Measurements from ENCODE around the gene FSTL4. TPM values are rescaled to one million over a fixed set of nuclear protein-coding genes. Genes with fewer than 3 reads are reported as not detected.

FSTL4 gene
- total RNA-seq, 4 donors from 2014 or later = 5.1 to 8.3 (median 6.0) TPM

GRCh38 chr5:133387621-133388020 lies 224.7 kb downstream of the FSTL4 start:
- WGBS, 2 donors = 95 to 98% methylated on average over 9 of the region's 9 CpGs
- intact Hi-C loops (cut with DNase I; ENCODE audit: low total_unique reads) = no loop called here
- TF ChIP-seq POLR2A (IDR thresholded peaks at IDR 0.05) (no peak), CTCF (IDR thresholded peaks at IDR 0.05) (no peak)
- no peak overlapping the region for H3K4me3 ChIP-seq (ENCODE audit: low read depth, poor library complexity, severe bottlenecking)
- DNase-seq (ENCODE audit: low spot score in 2 of 2) = peak in 1 of 2 donors; percentile 32

GRCh38 chr5:133387091-133387490 lies 225.2 kb downstream of the FSTL4 start:
- peak in 1 of 2 donors; percentile 57 for DNase-seq (ENCODE audit: low spot score in 2 of 2)
- intact Hi-C loops (cut with DNase I; ENCODE audit: low total_unique reads) = no loop called here
- WGBS, 2 donors = 55 to 78% methylated on average over 4 of the region's 4 CpGs
- TF ChIP-seq POLR2A (IDR thresholded peaks at IDR 0.05) (no peak), CTCF (IDR thresholded peaks at IDR 0.05) (no peak)
- no peak overlapping the region for H3K4me3 ChIP-seq (ENCODE audit: low read depth, poor library complexity, severe bottlenecking)

GRCh38 chr5:133386662-133387061 lies 225.7 kb downstream of the FSTL4 start:
- WGBS, 2 donors = 72 to 73% methylated on average over 10 of the region's 10 CpGs
- intact Hi-C loops (cut with DNase I; ENCODE audit: low total_unique reads) = no loop called here
- DNase-seq (ENCODE audit: low spot score in 2 of 2) = peak in 1 of 2 donors; percentile 32
- no peak overlapping the region for H3K4me3 ChIP-seq (ENCODE audit: low read depth, poor library complexity, severe bottlenecking)
- TF ChIP-seq POLR2A (IDR thresholded peaks at IDR 0.05) (no peak), CTCF (IDR thresholded peaks at IDR 0.05) (no peak)

GRCh38 chr5:133385346-133385745 lies 227.0 kb downstream of the FSTL4 start:
- H3K4me3 ChIP-seq (ENCODE audit: low read depth, poor library complexity, severe bottlenecking) = no peak overlapping the region
- no peak for TF ChIP-seq CTCF (IDR thresholded peaks at IDR 0.05)
- no peak for TF ChIP-seq POLR2A (IDR thresholded peaks at IDR 0.05)
- intact Hi-C loops (cut with DNase I; ENCODE audit: low total_unique reads) = no loop called here
- WGBS, 2 donors = 93 to 94% methylated on average over 5 of the region's 5 CpGs
- peak in 1 of 2 donors; percentile 39 for DNase-seq (ENCODE audit: low spot score in 2 of 2)

- DNase-seq (ENCODE audit: low spot score in 2 of 2) = peak in 1 of 2 donors; percentile 83
- TF ChIP-seq CTCF (IDR thresholded peaks at IDR 0.05) = no peak
- TF ChIP-seq POLR2A (IDR thresholded peaks at IDR 0.05) = no peak
- 90 to 91% methylated on average over 9 of the region's 9 CpGs for WGBS, 2 donors
- intact Hi-C loops (cut with DNase I; ENCODE audit: low total_unique reads) = no loop called here
- H3K4me3 ChIP-seq (ENCODE audit: low read depth, poor library complexity, severe bottlenecking) = no peak overlapping the region
Measured at GRCh38 chr5:133384903-133385302, 227.4 kb downstream of the FSTL4 start.

Data from lower leg skin (tissue), 4 donors.